ENCODE results near the gene WDR47.
"Not testable (repeated sequence)": the region's sequence is repeated elsewhere in the genome, so short reads cannot be mapped to it uniquely, and the experiment has no call there.

Gene WDR47

DNA sequence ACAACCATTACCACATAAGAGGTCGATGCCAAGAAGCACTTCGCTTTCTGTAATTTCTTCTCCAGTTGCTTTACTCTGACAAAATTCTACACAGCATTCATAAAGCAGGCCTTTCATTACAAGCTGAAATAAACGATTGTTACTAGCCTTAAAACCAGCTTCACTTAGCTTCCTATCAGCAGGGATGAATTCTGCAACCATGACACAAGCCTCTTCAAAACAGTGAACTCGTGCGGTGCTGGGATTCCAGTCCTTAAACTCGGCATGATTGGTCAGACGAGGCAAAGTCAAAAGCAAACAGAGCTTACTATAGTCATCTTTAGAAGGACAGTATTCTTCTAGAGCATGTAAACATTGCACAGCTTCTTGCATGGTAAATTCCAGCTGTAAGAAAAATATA, 30.6 kb downstream of the WDR47 start:
- H3K4me3 ChIP-seq (ENCODE audit: low read length), result no peak overlapping the region
- no peak for DNase-seq (ENCODE audit: low read depth)
- TF ChIP-seq, protein P1, sequence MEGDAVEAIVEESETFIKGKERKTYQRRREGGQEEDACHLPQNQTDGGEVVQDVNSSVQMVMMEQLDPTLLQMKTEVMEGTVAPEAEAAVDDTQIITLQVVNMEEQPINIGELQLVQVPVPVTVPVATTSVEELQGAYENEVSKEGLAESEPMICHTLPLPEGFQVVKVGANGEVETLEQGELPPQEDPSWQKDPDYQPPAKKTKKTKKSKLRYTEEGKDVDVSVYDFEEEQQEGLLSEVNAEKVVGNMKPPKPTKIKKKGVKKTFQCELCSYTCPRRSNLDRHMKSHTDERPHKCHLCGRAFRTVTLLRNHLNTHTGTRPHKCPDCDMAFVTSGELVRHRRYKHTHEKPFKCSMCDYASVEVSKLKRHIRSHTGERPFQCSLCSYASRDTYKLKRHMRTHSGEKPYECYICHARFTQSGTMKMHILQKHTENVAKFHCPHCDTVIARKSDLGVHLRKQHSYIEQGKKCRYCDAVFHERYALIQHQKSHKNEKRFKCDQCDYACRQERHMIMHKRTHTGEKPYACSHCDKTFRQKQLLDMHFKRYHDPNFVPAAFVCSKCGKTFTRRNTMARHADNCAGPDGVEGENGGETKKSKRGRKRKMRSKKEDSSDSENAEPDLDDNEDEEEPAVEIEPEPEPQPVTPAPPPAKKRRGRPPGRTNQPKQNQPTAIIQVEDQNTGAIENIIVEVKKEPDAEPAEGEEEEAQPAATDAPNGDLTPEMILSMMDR (conservative IDR thresholded peaks at IDR 0.05; ENCODE audit: low read depth, low read length), result no peak

GRCh38 chr1:108996622-108997021, 45.3 kb downstream of the WDR47 start:
- not testable (repeated sequence) for DNase-seq (ENCODE audit: low read depth)

GRCh38 chr1:108983114-108983513, 58.8 kb downstream of the WDR47 start:
- DNase-seq (ENCODE audit: low read depth), result no peak
- TF ChIP-seq, protein P1 (conservative IDR thresholded peaks at IDR 0.05; ENCODE audit: low read depth, low read length), result no peak
- H3K4me3 ChIP-seq (ENCODE audit: low read length), result no peak overlapping the region

More at GRCh38 chr1:108996622-108997021, 45.3 kb downstream of the WDR47 start:
- not testable (repeated sequence) for H3K4me3 ChIP-seq (ENCODE audit: low read length)

- DNase-seq (ENCODE audit: low read depth), result no peak
- H3K4me3 ChIP-seq (ENCODE audit: low read length), result no peak overlapping the region
- TF ChIP-seq, protein P1 (conservative IDR thresholded peaks at IDR 0.05; ENCODE audit: low read depth, low read length), result no peak
Measured at GRCh38 chr1:108976658-108977057, 65.2 kb downstream of the WDR47 start.

DNA sequence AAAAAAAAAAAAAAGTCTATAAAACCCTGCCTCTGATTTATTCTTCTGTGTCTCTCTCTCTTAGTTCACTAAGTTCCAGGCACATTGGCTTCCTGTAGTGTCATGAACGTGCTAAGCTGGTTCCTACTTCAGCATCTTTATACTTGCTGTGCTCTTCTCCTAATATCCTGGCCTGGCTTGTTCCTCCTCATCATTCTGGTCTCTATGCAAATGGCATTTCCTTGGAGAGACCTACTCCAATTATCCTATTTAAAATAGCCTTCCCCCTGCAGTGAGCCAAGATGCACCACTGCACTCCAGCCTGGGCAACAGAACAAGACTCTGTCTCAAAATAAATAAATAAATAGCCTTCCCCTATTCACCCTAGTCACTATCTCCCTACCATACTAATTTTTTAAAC, 69.0 kb downstream of the WDR47 start:
- TF ChIP-seq, protein P1 (conservative IDR thresholded peaks at IDR 0.05; ENCODE audit: low read depth, low read length), result no peak
- DNase-seq (ENCODE audit: low read depth), result no peak
- no peak overlapping the region for H3K4me3 ChIP-seq (ENCODE audit: low read length)

- H3K4me3 ChIP-seq (ENCODE audit: low read length), result no peak overlapping the region
- TF ChIP-seq, protein P1 (conservative IDR thresholded peaks at IDR 0.05; ENCODE audit: low read depth, low read length), result no peak
- DNase-seq (ENCODE audit: low read depth), result no peak
Measured at GRCh38 chr1:108969346-108969745, 72.6 kb downstream of the WDR47 start.

DNA sequence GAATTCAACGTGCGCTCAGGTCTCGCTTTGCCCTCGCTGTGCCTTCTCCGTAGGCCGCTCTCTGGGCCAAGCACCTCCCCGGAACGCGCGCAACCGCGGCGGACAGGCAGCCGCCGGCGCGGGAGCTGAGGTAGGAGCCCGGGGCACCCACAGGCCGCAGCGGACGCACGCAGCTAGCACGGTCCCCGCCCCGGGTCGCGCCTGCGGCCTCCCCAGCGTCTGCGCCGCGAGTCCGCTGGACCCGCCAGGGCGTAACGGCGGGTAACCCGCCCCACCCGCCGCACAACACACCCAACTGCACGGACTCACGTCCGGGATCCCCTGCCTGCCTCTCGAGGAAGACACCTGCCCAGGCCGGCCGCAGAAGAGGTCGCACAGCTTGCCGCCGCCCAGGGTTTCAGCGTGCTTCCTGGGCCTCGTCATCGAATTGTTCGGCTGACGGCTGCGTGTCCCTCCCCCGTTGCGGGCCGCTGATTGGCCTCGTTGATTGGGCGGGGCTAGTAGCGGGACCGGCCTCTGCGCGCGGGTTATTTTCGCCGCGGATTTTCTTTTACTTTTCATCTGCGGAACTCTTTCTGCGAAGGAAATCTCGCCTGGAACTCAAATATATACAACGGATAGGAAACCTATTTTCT, 78.7 kb downstream of the WDR47 start, which contains the start of gene CLCC1:
Gene CLCC1, minus strand, starts transcription at position 433 of the 635 bp plus-strand sequence. CDS start 13,047 bp downstream, outside the sequence.
- peak; percentile 68 for DNase-seq (ENCODE audit: low read depth)
- TF ChIP-seq, protein P1 (conservative IDR thresholded peaks at IDR 0.05; ENCODE audit: low read depth, low read length), result no peak
- peak within 1 kb of the TSS; percentile 70 for H3K4me3 ChIP-seq (ENCODE audit: low read length)

Measured in retinal pigment epithelial cell (primary cell).